ENCODE measurements around the gene AK2. TPM values are rescaled to one million over a fixed set of nuclear protein-coding genes. Genes with fewer than 3 reads are reported as not detected.

AK2 gene
- total and polyA plus RNA-seq, 12 donors: 55.3 to 245 (median 144) TPM

DNA sequence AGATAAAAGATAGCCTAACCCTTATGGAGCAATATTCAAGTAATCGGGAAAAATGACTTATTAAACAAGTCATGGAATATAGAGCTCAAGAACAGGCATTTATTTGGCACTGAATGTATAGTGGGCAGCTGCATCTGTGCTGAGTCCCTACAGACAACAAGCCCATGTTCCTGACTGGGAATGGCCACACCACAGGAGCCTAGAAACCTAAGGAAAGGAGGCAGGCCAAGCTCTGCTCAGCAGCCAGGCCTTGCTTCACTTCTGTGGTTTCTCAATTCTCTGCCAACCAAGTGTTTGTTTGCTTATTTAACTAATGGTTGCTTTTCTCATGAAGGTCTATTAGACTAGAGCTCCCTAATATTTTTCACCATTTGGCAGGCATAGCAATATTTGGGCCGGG lies 21.5 kb downstream of the AK2 start:
- no peak overlapping the region for H3K4me3 ChIP-seq
- H3K27ac ChIP-seq: no peak overlapping the region
- peaks cover 0 to 51% of the 10 kb centered on the region in 2 donors for H3K36me3 ChIP-seq (replicated peaks in 1 of 2)
- DNase-seq: no peak
- 86 to 94% (median 93%) methylated on average over 2 of the region's 2 CpGs for WGBS, 4 donors
- H3K27me3 ChIP-seq: no peaks in the 10 kb centered on the region
- intact Hi-C loops (cut with DNase I): no loop called here
- H3K9me3 ChIP-seq (replicated peaks in 1 of 3): no peaks in the 10 kb centered on the region
- peaks cover 10 to 19% of the 10 kb centered on the region in 2 donors for H3K4me1 ChIP-seq (replicated peaks in 1 of 2)
- TF ChIP-seq, protein P1, sequence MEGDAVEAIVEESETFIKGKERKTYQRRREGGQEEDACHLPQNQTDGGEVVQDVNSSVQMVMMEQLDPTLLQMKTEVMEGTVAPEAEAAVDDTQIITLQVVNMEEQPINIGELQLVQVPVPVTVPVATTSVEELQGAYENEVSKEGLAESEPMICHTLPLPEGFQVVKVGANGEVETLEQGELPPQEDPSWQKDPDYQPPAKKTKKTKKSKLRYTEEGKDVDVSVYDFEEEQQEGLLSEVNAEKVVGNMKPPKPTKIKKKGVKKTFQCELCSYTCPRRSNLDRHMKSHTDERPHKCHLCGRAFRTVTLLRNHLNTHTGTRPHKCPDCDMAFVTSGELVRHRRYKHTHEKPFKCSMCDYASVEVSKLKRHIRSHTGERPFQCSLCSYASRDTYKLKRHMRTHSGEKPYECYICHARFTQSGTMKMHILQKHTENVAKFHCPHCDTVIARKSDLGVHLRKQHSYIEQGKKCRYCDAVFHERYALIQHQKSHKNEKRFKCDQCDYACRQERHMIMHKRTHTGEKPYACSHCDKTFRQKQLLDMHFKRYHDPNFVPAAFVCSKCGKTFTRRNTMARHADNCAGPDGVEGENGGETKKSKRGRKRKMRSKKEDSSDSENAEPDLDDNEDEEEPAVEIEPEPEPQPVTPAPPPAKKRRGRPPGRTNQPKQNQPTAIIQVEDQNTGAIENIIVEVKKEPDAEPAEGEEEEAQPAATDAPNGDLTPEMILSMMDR (IDR thresholded peaks at IDR 0.05): no peak
- TF ChIP-seq POLR2A (IDR thresholded peaks at IDR 0.05): no peak

DNA sequence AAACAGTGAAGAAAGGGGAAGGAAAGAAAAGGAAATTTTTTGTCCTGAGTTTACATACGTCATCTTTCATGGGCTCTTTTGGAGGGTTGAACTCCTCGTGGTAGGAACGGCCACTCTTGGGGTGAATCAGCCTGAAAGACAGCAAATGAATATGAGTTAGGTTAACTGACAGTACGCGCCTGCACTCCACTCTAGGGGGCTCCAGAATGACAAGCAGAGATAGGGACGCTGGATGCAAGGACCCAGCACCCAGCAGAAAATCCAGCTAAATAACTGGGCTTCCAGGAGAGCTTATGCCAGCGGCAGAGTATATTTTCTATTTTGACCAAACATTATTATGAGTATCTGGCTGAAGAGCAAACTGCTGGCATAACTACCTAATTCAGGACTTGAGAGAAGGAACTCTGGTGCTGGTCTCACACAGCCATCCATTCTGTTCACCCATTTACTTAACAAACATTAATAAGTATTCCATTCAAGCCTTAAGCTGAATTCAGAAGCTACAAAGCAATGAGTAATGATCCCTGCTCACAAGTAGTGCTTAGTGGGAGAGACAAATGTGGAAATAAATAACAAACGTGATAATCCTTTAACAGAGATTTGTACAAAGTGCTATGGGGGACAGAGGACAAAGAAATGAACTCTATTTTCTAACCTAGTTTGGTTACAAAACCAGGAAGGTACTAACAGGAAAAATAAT lies 22.1 kb downstream of the AK2 start:
- Histone ChIP-seq H3K4me3 (no peak overlapping the region), H3K27ac (no peak overlapping the region), H3K36me3 (replicated peaks in 1 of 2) (peaks cover 0 to 48% of the 10 kb centered on the region in 2 donors), H3K9me3 (replicated peaks in 1 of 3) (no peaks in the 10 kb centered on the region), H3K27me3 (no peaks in the 10 kb centered on the region), H3K4me1 (replicated peaks in 1 of 2) (peaks cover 13 to 20% of the 10 kb centered on the region in 2 donors)
- DNase-seq: no peak
- TF ChIP-seq, protein P1 (IDR thresholded peaks at IDR 0.05): no peak
- TF ChIP-seq POLR2A (IDR thresholded peaks at IDR 0.05): no peak
- intact Hi-C loops (cut with DNase I): no loop called here
- 87 to 94% (median 89%) methylated on average over 8 of the region's 8 CpGs for WGBS, 4 donors

DNA sequence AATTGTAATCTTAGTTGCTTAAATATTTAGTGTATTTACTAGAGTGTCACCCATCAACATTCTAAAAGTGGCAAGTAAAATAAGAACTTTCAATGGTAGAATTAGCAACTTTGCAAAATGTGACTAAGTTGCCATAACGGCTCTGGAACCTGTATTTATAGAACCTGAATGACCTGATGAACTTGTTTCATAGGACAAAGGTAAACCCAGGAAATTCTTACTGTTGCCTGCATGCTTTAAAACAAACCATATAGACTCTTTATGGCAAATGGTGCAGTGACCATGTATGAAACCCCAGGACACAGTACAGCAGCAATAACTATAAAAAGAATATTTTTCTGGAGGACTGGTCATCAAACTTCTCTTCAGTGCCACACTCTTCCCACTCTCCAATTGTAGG lies 22.9 kb downstream of the AK2 start:
- intact Hi-C loops (cut with DNase I): no loop called here
- H3K27me3 ChIP-seq: no peaks in the 10 kb centered on the region
- WGBS, 4 donors: 78 to 100% (median 83%) methylated on average over 1 of the region's 1 CpG
- H3K4me1 ChIP-seq (replicated peaks in 1 of 2): peaks cover 15 to 26% of the 10 kb centered on the region in 2 donors
- no peak overlapping the region for H3K27ac ChIP-seq
- H3K4me3 ChIP-seq: no peak overlapping the region
- H3K9me3 ChIP-seq (replicated peaks in 1 of 3): no peaks in the 10 kb centered on the region
- no peak for DNase-seq
- TF ChIP-seq POLR2A (IDR thresholded peaks at IDR 0.05): no peak
- TF ChIP-seq, protein P1 (IDR thresholded peaks at IDR 0.05): no peak
- peaks cover 0 to 42% of the 10 kb centered on the region in 2 donors for H3K36me3 ChIP-seq (replicated peaks in 1 of 2)

DNA sequence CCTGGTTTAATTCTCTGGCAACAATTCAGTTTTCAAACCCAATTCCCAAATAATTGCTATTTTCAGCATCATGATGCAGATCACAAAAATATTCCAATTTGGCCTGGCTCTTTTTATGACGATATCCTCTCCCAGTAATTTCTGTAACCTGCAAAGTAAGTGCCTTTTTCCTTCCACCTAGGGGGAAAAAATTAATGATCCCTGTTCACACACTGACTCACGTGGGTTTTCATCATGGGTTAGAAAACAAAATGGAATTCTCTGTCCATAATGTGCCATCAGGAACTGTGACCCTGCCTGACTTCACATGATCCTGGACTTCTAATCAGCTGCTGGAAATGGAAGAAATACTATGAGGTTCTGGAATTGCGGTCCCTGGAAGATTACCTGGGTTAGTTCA lies 24.5 kb downstream of the AK2 start:
- peaks cover 19 to 30% of the 10 kb centered on the region in 2 donors for H3K4me1 ChIP-seq (replicated peaks in 1 of 2)
- no peak for TF ChIP-seq POLR2A (IDR thresholded peaks at IDR 0.05)
- TF ChIP-seq, protein P1 (IDR thresholded peaks at IDR 0.05): no peak
- 69 to 83% (median 80%) methylated on average over 3 of the region's 3 CpGs for WGBS, 4 donors
- no peak overlapping the region for H3K4me3 ChIP-seq
- intact Hi-C loops (cut with DNase I): no loop called here
- no peaks in the 10 kb centered on the region for H3K27me3 ChIP-seq
- H3K27ac ChIP-seq: peak overlapping the region in 2 of 5 donors; percentile 72 to 86
- DNase-seq: no peak
- no peaks in the 10 kb centered on the region for H3K9me3 ChIP-seq (replicated peaks in 1 of 3)
- H3K36me3 ChIP-seq (replicated peaks in 1 of 2): peaks cover 0 to 44% of the 10 kb centered on the region in 2 donors

All from adrenal gland (tissue), 12 donors.